ENCODE data around the gene SLC36A1. TPM values are rescaled to one million over a fixed set of nuclear protein-coding genes. Genes with fewer than 3 reads are reported as not detected.

SLC36A1 gene
- total RNA-seq, 2 experiments from 2014 or later = 5.0 to 5.5 TPM

DNA sequence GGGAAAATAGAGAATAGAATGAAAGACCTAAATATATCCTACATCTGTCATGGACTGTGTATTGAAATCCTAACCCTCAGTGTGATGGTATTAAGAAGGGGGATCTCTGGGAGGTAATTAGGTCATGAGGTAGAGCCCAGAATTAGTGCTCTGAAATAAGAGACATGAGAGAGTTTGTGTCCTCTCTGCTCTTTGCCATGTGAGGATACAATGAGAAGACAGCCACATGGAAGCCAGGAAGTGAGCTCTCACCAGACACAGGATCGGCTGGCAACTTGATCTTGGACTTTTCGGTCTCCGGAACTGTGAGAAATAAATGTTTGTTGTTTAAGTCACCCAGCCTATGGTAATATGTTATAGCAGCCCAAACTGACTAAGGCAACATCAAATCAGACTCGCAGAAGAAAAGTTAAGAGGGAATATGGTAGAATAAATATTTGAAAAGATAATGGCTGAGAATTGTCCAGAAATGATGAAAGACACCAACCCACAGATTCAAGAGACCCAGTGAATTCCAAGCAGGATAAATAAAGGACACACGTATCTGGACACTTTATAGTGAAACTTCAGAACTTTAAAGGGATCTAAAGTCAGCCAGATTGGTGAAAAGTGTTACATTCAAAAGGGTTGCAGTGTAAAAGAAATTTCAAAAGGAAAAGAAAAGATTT lies 12.7 kb upstream of the SLC36A1 start:
- no peaks in the 10 kb centered on the region for H3K36me3 Mint-ChIP-seq
- DNase-seq = no peak
- peaks cover 13% of the 10 kb centered on the region for H3K27me3 Mint-ChIP-seq
- H3K9me3 Mint-ChIP-seq = peaks cover 3% of the 10 kb centered on the region
- no peak overlapping the region for H3K27ac Mint-ChIP-seq
- no peak overlapping the region for H3K4me3 Mint-ChIP-seq
- H3K4me1 Mint-ChIP-seq = no peaks in the 10 kb centered on the region

DNA sequence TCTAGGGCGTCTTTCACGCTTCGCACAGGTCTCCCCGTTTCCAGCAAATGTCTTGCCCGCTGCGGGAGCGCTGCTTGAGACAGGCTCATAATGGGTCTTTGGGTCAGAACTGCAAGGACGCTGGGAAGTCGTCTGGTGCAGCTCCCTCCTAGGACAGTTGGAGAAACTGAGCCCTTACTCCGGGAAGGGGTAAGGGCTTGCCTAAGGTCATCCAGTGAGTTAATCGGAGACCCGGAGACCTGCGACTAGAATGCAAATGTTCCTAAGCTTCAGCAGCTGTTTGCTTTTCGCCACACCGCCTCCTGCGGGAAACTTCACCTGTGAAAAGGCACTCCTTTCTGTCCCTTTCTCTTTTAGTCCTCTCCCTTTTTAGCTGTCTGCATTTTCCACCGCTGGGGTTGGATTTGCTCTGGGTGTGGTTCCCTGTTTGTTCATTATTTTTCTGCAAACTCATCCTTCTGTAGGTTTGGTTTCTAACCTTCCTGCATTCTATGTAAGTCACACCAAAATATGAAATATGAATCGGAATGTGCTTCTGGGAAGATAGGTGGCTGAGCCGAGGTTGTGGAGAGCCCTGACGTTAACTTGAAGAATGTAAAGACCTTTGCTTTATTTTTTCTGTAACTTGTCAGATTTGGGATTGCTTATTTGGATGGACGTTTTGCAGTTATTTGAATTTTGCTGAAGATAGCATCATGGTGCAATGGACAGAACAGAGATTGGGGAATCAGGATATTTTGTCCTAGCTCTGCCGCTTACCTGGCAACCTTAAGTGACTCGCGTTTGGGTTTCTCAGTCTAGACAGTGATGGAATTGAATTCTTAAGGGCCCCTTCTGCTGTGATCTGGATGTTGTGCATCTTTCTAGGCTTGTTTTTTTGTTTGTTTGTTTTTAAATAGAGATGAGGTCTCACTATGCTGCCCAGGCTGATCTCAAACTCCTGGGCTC lies 909 bp downstream of the SLC36A1 start:
- peaks cover 24% of the 10 kb centered on the region for H3K4me1 Mint-ChIP-seq
- H3K4me3 Mint-ChIP-seq = peak overlapping the region; percentile 90
- peaks cover 16% of the 10 kb centered on the region for H3K27me3 Mint-ChIP-seq
- H3K36me3 Mint-ChIP-seq = no peaks in the 10 kb centered on the region
- H3K9me3 Mint-ChIP-seq = no peaks in the 10 kb centered on the region
- H3K27ac Mint-ChIP-seq = peak overlapping the region; percentile 81
- DNase-seq = peak; percentile 9

DNA sequence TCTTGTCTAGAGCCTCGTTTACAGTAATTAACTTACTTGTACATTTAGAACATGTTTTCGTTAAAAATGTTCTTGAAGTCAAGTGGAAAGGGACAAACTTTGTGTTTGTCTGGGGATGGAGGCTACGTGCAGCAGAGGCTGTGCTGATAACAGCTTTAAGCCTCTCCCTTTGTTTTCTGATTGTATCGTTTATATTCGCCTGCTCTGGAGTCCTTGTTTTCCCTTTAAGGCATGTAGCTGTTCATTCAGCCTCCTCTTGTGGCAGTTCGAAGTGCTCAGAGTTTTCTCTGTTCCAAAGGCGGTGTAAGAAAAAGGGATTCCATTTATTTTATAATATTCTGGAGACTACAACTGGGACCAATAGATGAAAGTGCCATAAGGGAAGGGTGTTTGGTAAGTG lies 1.9 kb downstream of the SLC36A1 start:
- Mint-ChIP-seq H3K36me3 (no peaks in the 10 kb centered on the region), H3K4me3 (peak overlapping the region; percentile 90), H3K4me1 (peaks cover 24% of the 10 kb centered on the region), H3K27ac (no peak overlapping the region), H3K9me3 (no peaks in the 10 kb centered on the region), H3K27me3 (peaks cover 13% of the 10 kb centered on the region)
- no peak for DNase-seq

DNA sequence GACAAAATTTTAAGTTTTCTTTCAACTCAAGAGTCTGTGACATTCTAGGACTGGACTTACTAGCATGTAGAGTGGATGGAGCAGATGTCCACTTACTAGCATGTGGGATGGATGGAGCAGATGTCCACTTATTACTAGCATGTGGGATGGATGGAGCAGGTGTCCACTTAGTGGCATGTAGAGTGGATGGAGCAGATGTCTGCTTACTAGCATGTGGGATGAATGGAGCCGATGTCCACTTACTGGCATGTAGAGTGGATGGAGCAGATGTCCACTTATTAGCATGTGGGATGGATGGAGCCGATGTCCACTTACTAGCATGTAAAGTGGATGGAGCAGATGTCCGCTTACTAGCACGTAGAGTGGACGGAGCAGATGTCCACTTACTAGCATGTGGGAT lies 2.4 kb downstream of the SLC36A1 start:
- Mint-ChIP-seq H3K36me3 (no peaks in the 10 kb centered on the region), H3K4me3 (no peak overlapping the region), H3K9me3 (no peaks in the 10 kb centered on the region), H3K27ac (no peak overlapping the region), H3K27me3 (peaks cover 12% of the 10 kb centered on the region), H3K4me1 (peaks cover 25% of the 10 kb centered on the region)
- no peak for DNase-seq

DNA sequence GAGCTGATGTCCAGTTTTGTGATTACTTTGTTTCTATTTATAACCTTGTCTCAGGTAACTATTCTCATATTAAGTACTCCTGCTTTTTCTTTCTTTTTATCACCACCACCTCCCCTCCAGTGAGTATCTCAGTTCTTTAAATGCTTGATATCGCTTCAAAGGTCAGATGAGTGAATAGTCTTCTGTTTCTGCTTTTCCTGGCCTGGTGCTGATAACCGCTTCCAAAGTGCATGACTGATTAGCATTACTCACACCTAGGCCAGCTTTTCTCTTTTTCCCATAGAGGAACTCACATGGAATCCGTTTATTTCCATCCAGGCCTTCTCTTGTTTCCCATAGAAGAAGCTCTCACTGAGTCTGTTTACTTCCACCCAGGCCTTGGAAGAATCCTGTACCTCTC lies 3.2 kb downstream of the SLC36A1 start:
- Mint-ChIP-seq H3K4me3 (no peak overlapping the region), H3K36me3 (no peaks in the 10 kb centered on the region)

DNA sequence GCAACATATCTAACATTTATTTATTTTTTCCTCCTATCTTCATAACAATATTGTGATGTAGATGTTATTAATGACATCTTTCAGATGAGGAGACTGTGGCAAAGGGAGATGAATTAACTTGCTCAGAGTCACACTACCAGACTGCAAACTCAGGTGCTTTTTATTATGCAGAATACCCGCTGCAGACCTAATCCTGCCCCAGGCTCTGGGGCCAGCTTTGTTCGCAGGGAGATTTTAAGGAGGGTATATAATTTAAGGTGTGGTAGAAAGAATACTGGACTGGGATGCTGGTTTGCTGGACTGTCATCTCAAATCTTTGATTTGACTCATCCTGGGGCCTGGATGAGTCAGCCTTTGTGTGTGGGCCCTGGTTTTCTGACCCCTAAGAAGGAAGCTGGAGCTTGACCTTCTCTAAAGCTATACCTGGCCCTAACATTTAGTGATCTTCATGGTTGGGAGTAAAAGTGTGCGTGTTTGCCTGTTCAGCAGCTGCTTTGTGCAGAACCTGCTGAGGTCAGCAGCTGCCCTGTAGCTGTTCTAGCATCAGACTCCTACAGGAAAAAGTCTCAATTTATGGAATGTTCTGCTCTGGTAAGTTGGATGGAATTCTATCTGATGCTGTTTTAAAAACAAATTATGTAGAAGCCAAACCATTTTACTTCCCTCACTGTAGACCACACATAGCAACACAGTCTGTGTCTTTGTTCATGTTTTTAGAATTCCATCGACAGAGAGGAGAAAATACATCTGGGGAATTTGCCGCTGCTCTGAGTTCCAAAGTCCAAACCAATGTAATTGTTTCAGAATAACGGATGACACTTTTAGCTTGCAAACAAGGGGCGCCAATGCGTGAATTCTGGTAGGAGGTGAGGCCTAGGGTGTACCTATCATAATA lies 4.5 kb downstream of the SLC36A1 start:
- no peak overlapping the region for H3K4me3 Mint-ChIP-seq
- no peaks in the 10 kb centered on the region for H3K9me3 Mint-ChIP-seq
- no peak overlapping the region for H3K27ac Mint-ChIP-seq
- H3K36me3 Mint-ChIP-seq = no peaks in the 10 kb centered on the region
- peaks cover 26% of the 10 kb centered on the region for H3K4me1 Mint-ChIP-seq
- no peaks in the 10 kb centered on the region for H3K27me3 Mint-ChIP-seq
- DNase-seq = no peak

More for the DNA sequence above, 3.2 kb downstream of the SLC36A1 start:
- DNase-seq = no peak
- peaks cover 6% of the 10 kb centered on the region for H3K27me3 Mint-ChIP-seq
- H3K4me1 Mint-ChIP-seq = peaks cover 26% of the 10 kb centered on the region
- H3K9me3 Mint-ChIP-seq = no peaks in the 10 kb centered on the region
- H3K27ac Mint-ChIP-seq = no peak overlapping the region

DNA sequence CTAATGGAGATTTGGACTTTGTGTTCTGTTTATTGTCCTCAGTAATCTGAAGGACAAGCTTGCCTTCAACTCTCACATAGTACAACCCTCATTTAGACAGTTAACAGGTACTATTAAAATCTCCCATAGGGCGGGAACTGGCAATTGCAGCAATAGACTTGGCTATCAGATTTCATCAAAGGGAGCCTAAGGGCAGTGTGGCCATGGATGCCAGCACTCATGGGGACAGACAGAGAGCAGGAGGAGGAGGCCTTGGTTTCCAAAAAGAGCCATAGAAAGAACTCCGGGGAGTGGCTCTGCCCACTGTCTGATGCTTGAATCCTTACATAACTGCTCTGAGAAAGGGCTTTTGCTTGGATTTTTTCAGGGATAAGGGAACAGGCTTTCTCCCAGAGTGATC lies 6.8 kb downstream of the SLC36A1 start:
- no peak overlapping the region for H3K4me3 Mint-ChIP-seq
- no peaks in the 10 kb centered on the region for H3K9me3 Mint-ChIP-seq
- H3K36me3 Mint-ChIP-seq = no peaks in the 10 kb centered on the region
- H3K27ac Mint-ChIP-seq = no peak overlapping the region
- H3K27me3 Mint-ChIP-seq = no peaks in the 10 kb centered on the region
- H3K4me1 Mint-ChIP-seq = peaks cover 16% of the 10 kb centered on the region
- no peak for DNase-seq

DNA sequence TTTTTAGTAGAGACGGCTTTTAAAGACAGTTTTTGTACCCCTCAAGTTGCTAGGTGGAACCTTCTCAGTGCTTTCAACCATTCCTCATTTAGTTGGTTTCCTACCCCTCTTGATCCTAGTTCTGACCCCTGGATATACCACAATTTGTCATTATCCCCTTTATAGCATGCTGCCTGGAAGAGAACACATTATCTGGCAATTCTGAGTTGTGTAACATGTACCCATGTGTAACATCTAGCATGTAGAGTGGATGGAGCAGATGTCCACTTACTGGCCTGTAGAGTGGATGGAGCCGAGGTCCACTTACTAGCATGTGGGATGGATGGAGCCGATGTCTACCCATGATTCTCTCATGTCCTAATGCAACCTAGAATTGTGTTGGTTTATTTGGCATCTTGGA lies 7.5 kb downstream of the SLC36A1 start:
- DNase-seq = no peak
- no peaks in the 10 kb centered on the region for H3K36me3 Mint-ChIP-seq
- no peaks in the 10 kb centered on the region for H3K27me3 Mint-ChIP-seq
- H3K4me1 Mint-ChIP-seq = peaks cover 10% of the 10 kb centered on the region
- no peaks in the 10 kb centered on the region for H3K9me3 Mint-ChIP-seq
- no peak overlapping the region for H3K27ac Mint-ChIP-seq
- no peak overlapping the region for H3K4me3 Mint-ChIP-seq

DNA sequence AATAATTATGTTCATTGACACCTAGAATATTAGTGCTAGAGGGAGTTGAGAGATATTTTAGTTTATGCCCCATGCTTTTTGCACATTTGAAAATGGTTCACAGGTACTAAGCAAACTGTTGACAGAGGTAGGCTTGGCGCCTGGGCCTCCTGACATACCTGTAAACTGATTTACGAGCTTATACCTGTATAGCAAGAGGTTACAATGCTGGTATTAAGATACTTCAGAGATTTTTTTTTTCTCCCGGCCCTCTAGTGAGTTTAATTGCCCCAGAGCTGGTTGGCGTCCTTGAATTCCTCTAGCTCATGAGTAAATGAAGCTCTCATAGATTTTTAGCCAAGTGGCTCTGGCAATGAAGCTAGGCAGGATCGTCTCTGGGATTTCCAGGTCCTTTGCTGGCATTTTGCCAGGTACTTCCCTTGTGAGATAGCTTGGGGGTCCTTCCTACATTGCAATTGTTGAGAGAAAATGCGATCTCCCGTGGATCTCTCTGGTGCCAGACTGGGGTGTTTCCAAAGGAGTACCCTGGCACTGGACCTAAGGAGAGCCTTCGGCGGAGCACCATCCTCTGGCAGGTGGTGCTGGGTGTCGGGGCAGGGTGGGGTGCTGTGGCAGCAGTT lies 9.0 kb downstream of the SLC36A1 start:
- Mint-ChIP-seq H3K4me3 (no peak overlapping the region), H3K27me3 (no peaks in the 10 kb centered on the region), H3K9me3 (no peaks in the 10 kb centered on the region), H3K36me3 (no peaks in the 10 kb centered on the region), H3K27ac (no peak overlapping the region), H3K4me1 (peaks cover 9% of the 10 kb centered on the region)
- no peak for DNase-seq

DNA sequence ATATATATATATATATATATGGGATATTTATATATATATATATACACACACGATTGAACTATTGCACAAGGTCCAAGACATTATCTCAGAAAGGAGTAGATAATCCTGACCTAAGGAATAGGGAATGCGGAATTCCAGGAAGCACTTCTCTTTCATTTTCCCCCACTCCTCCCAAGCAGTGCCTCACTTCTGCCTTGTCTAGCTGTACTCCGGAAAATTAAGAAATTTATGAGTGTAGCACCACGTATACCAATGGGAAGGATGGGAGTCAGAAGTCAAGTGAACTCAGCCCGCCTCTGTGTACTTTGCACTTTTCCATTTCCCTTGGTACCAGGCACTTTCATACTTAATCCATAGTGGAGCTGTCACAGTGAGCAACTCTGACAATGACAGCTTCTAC lies 10.9 kb downstream of the SLC36A1 start:
- DNase-seq = no peak
- Mint-ChIP-seq H3K36me3 (no peaks in the 10 kb centered on the region), H3K4me3 (no peak overlapping the region), H3K9me3 (no peaks in the 10 kb centered on the region), H3K27ac (no peak overlapping the region), H3K4me1 (peaks cover 2% of the 10 kb centered on the region), H3K27me3 (no peaks in the 10 kb centered on the region)

DNA sequence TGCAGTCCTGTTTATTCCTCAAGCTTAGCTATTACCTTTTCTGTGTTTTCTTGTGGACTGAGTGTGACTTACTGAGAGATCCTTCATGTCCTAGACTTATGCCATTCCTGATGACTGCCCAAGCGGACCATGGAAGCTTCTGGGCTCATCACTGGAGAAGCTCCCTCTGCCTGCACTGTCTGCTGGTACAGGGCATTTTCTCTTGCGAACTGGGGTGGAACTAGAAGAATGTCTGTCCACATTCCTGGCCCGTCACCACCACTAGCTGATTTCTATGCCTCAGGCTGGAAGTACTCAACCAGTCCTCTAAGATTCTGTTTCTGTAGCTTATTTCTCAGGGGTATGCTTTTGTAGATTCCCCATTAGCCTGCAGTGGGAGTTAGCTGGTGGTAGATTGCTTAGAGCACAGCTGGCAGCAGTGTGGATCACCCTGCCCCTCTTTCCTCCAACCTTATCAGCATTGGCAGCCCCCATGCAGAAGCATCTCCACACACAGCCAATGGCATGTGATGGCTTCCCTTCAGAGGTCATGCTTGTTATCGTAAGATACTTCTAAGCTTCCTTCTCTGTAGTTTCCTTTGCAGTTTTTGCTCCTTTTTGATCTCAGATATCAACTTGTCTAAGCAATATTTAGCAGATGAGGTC lies 12.4 kb downstream of the SLC36A1 start:
- Mint-ChIP-seq H3K9me3 (no peaks in the 10 kb centered on the region), H3K36me3 (peaks cover 3% of the 10 kb centered on the region), H3K4me1 (peaks cover 2% of the 10 kb centered on the region), H3K4me3 (no peak overlapping the region), H3K27ac (no peak overlapping the region), H3K27me3 (no peaks in the 10 kb centered on the region)
- no peak for DNase-seq

DNA sequence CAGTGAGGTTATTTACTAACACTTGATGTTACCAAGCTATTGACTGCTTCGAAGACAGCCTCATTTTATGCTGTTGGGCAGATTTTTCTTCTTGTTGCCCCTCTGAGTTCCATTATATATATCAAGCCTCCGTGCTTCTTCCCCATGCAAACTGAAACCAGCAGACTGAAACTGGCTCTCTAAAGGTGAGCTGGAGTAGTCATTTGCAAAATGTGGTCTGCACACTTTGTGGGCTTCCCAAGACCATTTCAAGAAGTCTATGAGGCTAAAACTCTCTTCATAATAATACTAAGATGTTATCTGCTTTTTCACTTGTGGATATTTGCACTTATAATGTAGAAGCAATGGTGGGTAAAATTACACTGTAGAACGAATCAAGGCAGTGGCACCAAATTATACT lies 13.9 kb downstream of the SLC36A1 start:
- Mint-ChIP-seq H3K4me1 (no peaks in the 10 kb centered on the region), H3K4me3 (no peak overlapping the region), H3K36me3 (peaks cover 5% of the 10 kb centered on the region), H3K27ac (no peak overlapping the region), H3K9me3 (no peaks in the 10 kb centered on the region), H3K27me3 (no peaks in the 10 kb centered on the region)
- DNase-seq = no peak

DNA sequence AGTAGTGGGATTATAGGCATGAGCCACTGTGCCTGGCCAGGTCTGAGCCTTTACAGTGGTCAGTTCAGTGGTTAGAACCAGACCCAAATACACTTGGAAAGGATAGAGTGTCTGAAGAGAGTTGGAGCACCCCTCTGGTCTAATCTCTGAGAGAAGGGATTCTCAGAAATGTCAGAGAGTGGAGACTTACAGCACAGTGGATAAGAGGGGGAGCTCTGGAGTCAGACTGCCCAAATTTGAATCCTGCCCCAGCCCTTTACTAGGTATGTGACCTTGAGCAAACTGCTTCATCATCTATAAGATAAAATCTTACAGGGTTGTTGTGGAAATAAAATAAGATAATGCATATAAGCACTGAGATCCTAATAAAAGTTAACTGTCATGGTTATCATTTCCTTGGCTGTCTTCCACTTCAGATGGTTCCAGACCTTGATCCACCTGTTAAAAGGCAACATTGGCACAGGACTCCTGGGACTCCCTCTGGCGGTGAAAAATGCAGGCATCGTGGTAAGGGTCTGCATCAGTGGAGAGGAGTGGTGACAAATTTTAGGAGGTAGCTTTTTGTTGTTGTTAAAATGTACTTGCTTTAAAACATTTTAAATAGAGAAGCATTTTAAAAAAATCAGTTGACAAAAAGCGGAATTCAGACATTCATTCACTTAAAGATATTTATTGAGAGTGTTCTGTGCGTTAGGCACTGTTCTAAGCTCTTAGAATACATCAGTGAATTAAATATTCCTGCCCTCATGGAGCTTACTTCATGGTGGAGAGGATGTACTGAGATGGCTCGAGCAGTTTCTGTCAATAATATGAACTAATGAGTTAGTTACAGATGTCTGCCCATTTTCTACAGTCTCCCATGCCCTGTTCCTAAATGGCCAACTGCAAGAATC lies 16.0 kb downstream of the SLC36A1 start:
- Mint-ChIP-seq H3K4me3 (no peak overlapping the region), H3K4me1 (no peaks in the 10 kb centered on the region), H3K36me3 (peaks cover 13% of the 10 kb centered on the region), H3K27ac (no peak overlapping the region), H3K9me3 (no peaks in the 10 kb centered on the region), H3K27me3 (no peaks in the 10 kb centered on the region)
- DNase-seq = no peak

Data from activated naive CD8-positive, alpha-beta T cell treated with anti-CD3 and anti-CD28 coated beads for 36 hours (primary cell).